ENCODE data around the gene DNM1. TPM values are rescaled to one million over a fixed set of nuclear protein-coding genes. Genes with fewer than 3 reads are reported as not detected.

Gene DNM1
- total RNA-seq, 1 donor from 2014 or later, result 33.4 TPM

- no peak for DNase-seq (ENCODE audit: extremely low spot score in 2 of 2)
- H3K4me1 ChIP-seq, result no peaks in the 10 kb centered on the region
- no peak overlapping the region for H3K27ac ChIP-seq
- TF ChIP-seq POLR2A (IDR thresholded peaks at IDR 0.05) (no peak), CTCF (IDR thresholded peaks at IDR 0.05) (no peak), POLR2AphosphoS5 (IDR thresholded peaks at IDR 0.05; ENCODE audit: insufficient read depth in 1 of 2, low read depth in 1 of 2) (no peak)
- H3K27me3 ChIP-seq, result no peaks in the 10 kb centered on the region
- peaks cover 0 to 8% of the 10 kb centered on the region in 2 donors for H3K36me3 ChIP-seq
- H3K9me3 ChIP-seq, result no peaks in the 10 kb centered on the region
- intact Hi-C loops (cut with DNase I), result no loop called here
- H3K4me3 ChIP-seq, result no peak overlapping the region
Observed at GRCh38 chr9:128304136-128304970, 101.2 kb downstream of the DNM1 start.

MicroRNAs within 50 kb of the gene (microRNA counts, 767-probe panel; counts per million panel counts)
- microRNA hsa-miR-199b-5p, result 6,634 to 6,693 counts per million in 2 donors
- microRNA hsa-miR-3154, result 238 to 261 counts per million in 2 donors

Small RNA genes lying within 50 kb of the gene (microRNA-seq; reads per million reads assigned to microRNA genes)
- gene MIR199B (ENCODE audit: borderline number of aligned reads, borderline replicate concordance) (1,085 reads per million, percentile 79 among the genes with 10 or more reads in this experiment), gene MIR3154 (ENCODE audit: borderline number of aligned reads, borderline replicate concordance) (not detected)

Small RNA genes lying within 50 kb of the gene (small RNA-seq; reads per million reads assigned to genes)
- gene MIR199B (46.0 reads per million, percentile 96 among the genes with 10 or more reads in this experiment), gene MIR3154 (0.34 reads per million)

Other genes starting within 250 kb of the DNM1 start
- gene EEIG1, start 222.4 kb upstream of the DNM1 start, total RNA-seq, result 30.9 TPM
- 13.3 TPM for gene NAIF1, start 136.1 kb upstream of the DNM1 start, total RNA-seq
- 44.4 TPM for gene SLC25A25, start 135.1 kb upstream of the DNM1 start, total RNA-seq
- 101 TPM for gene PTGES2, start 75.7 kb upstream of the DNM1 start, total RNA-seq
- gene LCN2, start 53.9 kb upstream of the DNM1 start, total RNA-seq, result 136 TPM
- 134 TPM for gene BBLN, start 43.1 kb upstream of the DNM1 start, total RNA-seq
- gene CIZ1, start 11.8 kb upstream of the DNM1 start, total RNA-seq, result 101 TPM
- gene GOLGA2, start 72.6 kb downstream of the DNM1 start, total RNA-seq, result 84.5 TPM
- gene SWI5, start 72.9 kb downstream of the DNM1 start, total RNA-seq, result 42.7 TPM
- 11.3 TPM for gene TRUB2, start 119.1 kb downstream of the DNM1 start, total RNA-seq
- 42.0 TPM for gene COQ4, start 119.5 kb downstream of the DNM1 start, total RNA-seq
- gene SLC27A4, start 137.1 kb downstream of the DNM1 start, total RNA-seq, result 28.0 TPM
- gene URM1, start 168.0 kb downstream of the DNM1 start, total RNA-seq, result 15.2 TPM
- gene CERCAM, start 217.5 kb downstream of the DNM1 start, total RNA-seq, result 36.1 TPM